ENCODE results near the gene CRIP1. TPM values are rescaled to one million over a fixed set of nuclear protein-coding genes. Genes with fewer than 3 reads are reported as not detected.

CRIP1 gene
- total RNA-seq, 1 donor from 2014 or later = 106 TPM

DNA sequence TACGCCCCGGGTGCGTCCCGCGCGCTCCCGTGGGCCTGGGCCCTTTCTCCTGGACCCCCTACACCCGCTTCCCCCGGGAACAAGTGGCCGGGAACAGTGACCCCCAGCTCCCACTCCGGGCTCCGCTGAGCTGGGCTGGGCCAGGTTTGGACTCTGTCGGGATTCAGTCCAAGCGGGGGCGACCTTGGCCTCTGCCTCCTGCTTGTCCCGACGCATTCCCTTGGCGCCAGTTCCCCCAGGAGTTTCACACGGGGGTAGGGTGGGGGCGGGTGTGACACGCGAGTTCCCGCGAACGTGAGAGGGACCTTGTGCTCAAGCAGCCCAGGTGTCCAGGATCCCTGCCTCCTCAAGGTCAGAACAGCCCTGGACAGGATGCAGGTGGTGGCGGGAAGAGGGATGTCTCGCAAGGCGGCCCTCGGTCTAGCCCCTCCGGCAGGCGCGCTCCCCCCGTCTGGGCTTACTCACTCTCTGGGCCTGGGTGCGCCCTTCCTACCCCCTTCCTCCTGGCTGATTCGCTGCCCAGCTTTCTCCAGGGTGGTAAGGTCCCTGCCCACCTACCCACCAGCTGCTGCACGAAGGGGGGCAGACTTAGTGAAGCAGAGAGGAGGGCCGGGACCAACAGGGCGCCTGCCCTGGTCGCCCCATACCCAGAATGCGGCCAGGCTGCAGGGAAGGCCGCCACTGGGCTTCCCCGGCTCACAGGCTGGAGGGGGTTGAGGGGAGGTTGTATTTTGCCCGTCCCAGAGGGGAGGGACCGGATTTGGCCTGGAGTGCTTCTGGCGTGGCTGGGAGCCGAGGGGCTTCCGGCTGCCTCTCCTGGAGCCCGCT lies 11.2 kb upstream of the CRIP1 start:
- TF ChIP-seq, protein P1, sequence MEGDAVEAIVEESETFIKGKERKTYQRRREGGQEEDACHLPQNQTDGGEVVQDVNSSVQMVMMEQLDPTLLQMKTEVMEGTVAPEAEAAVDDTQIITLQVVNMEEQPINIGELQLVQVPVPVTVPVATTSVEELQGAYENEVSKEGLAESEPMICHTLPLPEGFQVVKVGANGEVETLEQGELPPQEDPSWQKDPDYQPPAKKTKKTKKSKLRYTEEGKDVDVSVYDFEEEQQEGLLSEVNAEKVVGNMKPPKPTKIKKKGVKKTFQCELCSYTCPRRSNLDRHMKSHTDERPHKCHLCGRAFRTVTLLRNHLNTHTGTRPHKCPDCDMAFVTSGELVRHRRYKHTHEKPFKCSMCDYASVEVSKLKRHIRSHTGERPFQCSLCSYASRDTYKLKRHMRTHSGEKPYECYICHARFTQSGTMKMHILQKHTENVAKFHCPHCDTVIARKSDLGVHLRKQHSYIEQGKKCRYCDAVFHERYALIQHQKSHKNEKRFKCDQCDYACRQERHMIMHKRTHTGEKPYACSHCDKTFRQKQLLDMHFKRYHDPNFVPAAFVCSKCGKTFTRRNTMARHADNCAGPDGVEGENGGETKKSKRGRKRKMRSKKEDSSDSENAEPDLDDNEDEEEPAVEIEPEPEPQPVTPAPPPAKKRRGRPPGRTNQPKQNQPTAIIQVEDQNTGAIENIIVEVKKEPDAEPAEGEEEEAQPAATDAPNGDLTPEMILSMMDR (IDR thresholded peaks at IDR 0.05) = no peak
- H3K4me1 ChIP-seq = peaks cover 17 to 43% of the 10 kb centered on the region in 2 donors
- H3K27ac ChIP-seq = peak overlapping the region; percentile 96 to 99
- intact Hi-C loops (cut with DNase I) = loop anchor here (2.0 to 10.0 kb wide), 3 partner anchors 15 to 231 kb away; partner anchors contain the start of genes BTBD6 and TEDC1
- H3K27me3 ChIP-seq = no peaks in the 10 kb centered on the region
- DNase-seq (ENCODE audit: low spot score in 2 of 2) = peak in 1 of 2 donors; percentile 88
- peaks cover 23 to 26% of the 10 kb centered on the region in 2 donors for H3K36me3 ChIP-seq
- no peaks in the 10 kb centered on the region for H3K9me3 ChIP-seq
- H3K4me3 ChIP-seq = peak overlapping the region; percentile 65 to 91

DNA sequence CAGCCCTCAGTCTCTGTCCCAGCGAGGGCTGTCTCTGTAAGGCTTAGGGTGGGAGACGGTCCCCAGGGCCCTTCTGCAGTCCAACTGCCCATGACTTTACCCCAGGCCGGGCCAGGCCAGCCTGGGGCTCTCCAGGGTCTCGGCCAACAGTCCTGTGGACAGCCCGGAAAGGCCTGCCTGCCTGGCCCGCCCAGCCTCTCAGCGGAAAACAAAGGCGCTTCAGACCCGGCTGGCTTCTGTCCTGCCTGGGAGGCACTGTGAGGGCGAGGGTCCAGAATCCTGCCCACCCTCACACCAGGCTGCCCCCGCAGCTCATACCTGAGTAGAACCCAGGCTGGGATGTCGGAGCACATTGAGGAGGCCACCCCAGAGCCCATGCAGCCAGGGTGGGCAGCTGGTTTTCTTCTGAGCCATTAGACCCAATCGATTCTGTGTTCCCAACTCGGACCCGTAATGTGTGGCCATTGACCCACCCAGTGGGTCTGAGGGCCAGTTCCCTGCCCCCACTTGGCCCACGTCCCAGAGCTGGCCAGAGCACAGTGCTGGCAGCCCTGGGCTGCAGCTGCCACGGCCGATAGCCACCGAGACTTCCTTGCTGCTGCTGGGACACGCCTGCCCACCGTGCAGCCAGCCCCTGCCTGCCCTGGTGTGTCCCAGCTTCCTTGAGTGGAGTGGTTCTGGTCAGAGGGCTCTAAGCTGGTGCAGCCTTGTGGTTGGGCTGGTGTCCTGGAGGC lies 10.4 kb upstream of the CRIP1 start:
- Histone ChIP-seq H3K27me3 (no peaks in the 10 kb centered on the region), H3K4me1 (peaks cover 18 to 49% of the 10 kb centered on the region in 2 donors), H3K27ac (peak overlapping the region; percentile 96 to 99), H3K9me3 (no peaks in the 10 kb centered on the region), H3K36me3 (peaks cover 17 to 19% of the 10 kb centered on the region in 2 donors), H3K4me3 (peak overlapping the region; percentile 65 to 91)
- DNase-seq (ENCODE audit: low spot score in 2 of 2) = no peak
- TF ChIP-seq, protein P1 (IDR thresholded peaks at IDR 0.05) = no peak
- intact Hi-C loops (cut with DNase I) = loop anchor here (10.0 kb wide), 1 partner anchor 231 kb away; the partner anchor contains the start of gene BTBD6

DNA sequence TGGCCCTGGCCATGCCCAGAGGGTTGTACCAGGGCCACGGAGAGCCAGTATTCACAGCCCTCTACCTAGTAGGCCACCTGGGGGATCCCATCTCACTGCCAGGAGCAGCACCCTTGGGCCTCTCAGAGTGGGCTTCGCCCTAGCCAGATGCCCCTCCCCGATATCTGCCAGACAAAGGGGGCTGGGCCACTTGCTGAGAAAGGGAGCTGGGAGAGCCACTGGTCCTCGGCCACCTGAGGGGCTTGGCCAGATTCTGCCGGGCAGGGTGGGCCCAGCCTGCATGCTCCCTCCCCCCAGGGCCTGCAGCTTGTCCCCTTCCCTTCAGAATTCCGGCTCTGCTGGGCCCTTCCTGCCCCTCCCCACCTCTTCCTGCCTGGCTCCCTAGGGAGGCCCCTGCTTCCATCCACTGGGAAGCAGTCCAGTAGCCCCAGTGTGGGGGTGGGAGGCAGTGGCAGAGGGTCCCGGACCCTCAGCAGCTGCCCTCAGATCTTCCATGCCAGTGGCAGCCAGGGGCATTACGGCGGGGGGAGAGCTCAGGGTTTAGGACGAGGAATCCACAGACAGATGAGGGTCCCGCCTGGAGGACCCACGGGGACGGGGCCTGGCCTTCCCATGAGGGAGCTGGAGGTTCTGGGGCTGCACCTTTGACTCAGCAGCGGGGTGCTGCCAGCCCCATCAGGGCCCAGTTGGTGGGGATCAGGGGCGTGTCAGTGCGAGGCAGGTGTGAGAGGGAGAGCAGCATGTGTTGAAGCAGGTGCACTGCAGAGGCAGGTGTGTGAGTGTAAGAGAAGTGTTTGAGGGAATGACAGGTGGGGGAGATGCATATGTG lies 9.6 kb upstream of the CRIP1 start:
- TF ChIP-seq, protein P1 (IDR thresholded peaks at IDR 0.05) = no peak
- peak overlapping the region; percentile 96 to 99 for H3K27ac ChIP-seq
- intact Hi-C loops (cut with DNase I) = loop anchor here (10.0 kb wide), 1 partner anchor 232 kb away; the partner anchor contains the start of gene BTBD6
- no peaks in the 10 kb centered on the region for H3K9me3 ChIP-seq
- H3K27me3 ChIP-seq = no peaks in the 10 kb centered on the region
- DNase-seq (ENCODE audit: low spot score in 2 of 2) = no peak
- H3K4me1 ChIP-seq = peaks cover 15 to 50% of the 10 kb centered on the region in 2 donors
- H3K36me3 ChIP-seq = peaks cover 17 to 19% of the 10 kb centered on the region in 2 donors
- H3K4me3 ChIP-seq = peak overlapping the region; percentile 65 to 91

DNA sequence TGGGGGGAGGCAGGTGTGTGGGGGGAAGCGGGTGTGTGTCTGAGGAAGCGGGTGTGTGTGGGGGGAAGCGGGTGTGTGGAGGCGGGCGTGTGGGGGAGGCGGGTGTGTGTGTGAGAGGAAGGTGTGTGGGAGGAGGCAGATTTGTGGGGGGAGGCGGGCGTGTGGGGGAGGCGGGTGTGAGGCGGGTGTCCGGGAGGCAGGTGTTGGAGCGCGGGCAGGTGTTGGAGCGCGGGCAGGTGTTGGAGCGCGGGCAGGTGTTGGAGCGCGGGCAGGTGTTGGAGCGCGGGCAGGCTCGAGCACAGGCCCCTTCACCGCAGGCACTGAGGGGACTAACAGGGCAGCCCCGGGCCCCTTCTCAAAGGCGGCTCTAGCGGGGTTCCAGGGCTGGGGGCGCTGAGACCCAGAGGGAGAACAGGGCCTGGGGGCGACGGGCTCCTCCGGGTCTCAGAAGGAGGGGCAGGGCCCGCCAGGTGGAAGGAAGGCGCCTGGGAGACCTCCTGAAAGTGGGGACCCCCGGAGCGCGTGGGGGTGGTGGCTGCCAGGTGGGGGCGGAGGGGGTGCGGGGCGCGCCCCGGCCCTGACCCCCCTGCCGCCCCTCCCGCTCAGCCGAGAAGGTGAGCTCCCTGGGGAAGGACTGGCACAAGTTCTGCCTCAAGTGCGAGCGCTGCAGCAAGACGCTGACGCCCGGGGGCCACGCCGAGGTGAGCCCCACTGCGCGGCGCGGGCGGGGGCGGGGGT lies 8.9 kb upstream of the CRIP1 start:
- no peak for DNase-seq (ENCODE audit: low spot score in 2 of 2)
- Histone ChIP-seq H3K4me1 (peaks cover 22 to 50% of the 10 kb centered on the region in 2 donors), H3K36me3 (peaks cover 17 to 19% of the 10 kb centered on the region in 2 donors), H3K27ac (peak overlapping the region; percentile 1 to 96), H3K27me3 (no peaks in the 10 kb centered on the region), H3K4me3 (peak overlapping the region; percentile 65 to 91), H3K9me3 (no peaks in the 10 kb centered on the region)
- TF ChIP-seq, protein P1 (IDR thresholded peaks at IDR 0.05) = no peak
- intact Hi-C loops (cut with DNase I) = loop anchor here (10.0 kb wide), 1 partner anchor 233 kb away; the partner anchor contains the start of gene BTBD6

Measured in ascending aorta (tissue), 2 donors.